Astrocyte (in vitro differentiated cells and primary cell): ENCODE measurements around the gene PSG11. TPM values are rescaled to one million over a fixed set of nuclear protein-coding genes. Genes with fewer than 3 reads are reported as not detected.
A peak's percentile ranks its signal among the peaks of the same experiment; 100 is the strongest.
"Not testable (repeated sequence)": the region's sequence is repeated elsewhere in the genome, so short reads cannot be mapped to it uniquely, and the experiment has no call there.

Experiments
- DNase-seq: peaks from one replicate; pipeline ENCODE4 v3.0.0-alpha.2; 2010; ENCODE audit warnings: low read depth
- FAIRE-seq: peaks from 2 replicates; lab custom pipeline; 2011; peaks lifted over from hg19 to GRCh38; lab: Jason Lieb, UNC
- H2AFZ ChIP-seq: 2 replicates; pipeline ENCODE4 v1.6.0; 2012; ENCODE audit warnings: low read depth, low read length, inconsistent platforms
- H3K27ac ChIP-seq: 2 replicates; pipeline ENCODE4 v1.5.1; 2011; ENCODE audit warnings: low read depth, low read length, inconsistent platforms
- H3K27me3 ChIP-seq: 2 replicates; pipeline ENCODE4 v1.6.0; 2011; ENCODE audit warnings: low read length, inconsistent platforms; ENCODE audit not compliant: insufficient read depth
- H3K36me3 ChIP-seq: 2 replicates; pipeline ENCODE4 v1.5.1; 2011; ENCODE audit warnings: low read length, inconsistent platforms; ENCODE audit not compliant: insufficient read depth
- H3K4me1 ChIP-seq: 2 replicates; pipeline ENCODE4 v1.5.1; 2011; ENCODE audit warnings: low read length, inconsistent platforms; ENCODE audit not compliant: insufficient read depth
- H3K4me2 ChIP-seq: 2 replicates; pipeline ENCODE4 v1.6.0; 2012; ENCODE audit warnings: low read length, inconsistent platforms
- H3K4me3 ChIP-seq: 2 replicates; pipeline ENCODE4 v1.5.1; 2011; ENCODE audit warnings: low read depth, mild to moderate bottlenecking, low read length, inconsistent platforms; ENCODE audit not compliant: insufficient read depth
- H3K79me2 ChIP-seq: 2 replicates; pipeline ENCODE4 v1.6.0; 2012; ENCODE audit warnings: mild to moderate bottlenecking, low read length, inconsistent platforms; ENCODE audit not compliant: insufficient read depth
- H3K9ac ChIP-seq: 2 replicates; pipeline ENCODE4 v1.6.0; 2012; ENCODE audit warnings: mild to moderate bottlenecking, low read length, inconsistent platforms
- H3K9me3 ChIP-seq: 2 replicates; pipeline ENCODE4 v1.5.1; 2012; ENCODE audit warnings: low read depth, mild to moderate bottlenecking, low read length, inconsistent platforms; ENCODE audit not compliant: insufficient read depth
- H4K20me1 ChIP-seq: 2 replicates; pipeline ENCODE4 v1.6.0; 2012; ENCODE audit warnings: low read length, inconsistent platforms; ENCODE audit not compliant: insufficient read depth
- H3K27ac Mint-ChIP-seq: one replicate; pipeline ENCODE4 v1.8.0; 2021; ENCODE audit warnings: mild to moderate bottlenecking, mixed read lengths; ENCODE audit not compliant: unreplicated experiment
- H3K27me3 Mint-ChIP-seq: one replicate; pipeline ENCODE4 v1.8.0; 2021; ENCODE audit warnings: low read depth, mixed read lengths; ENCODE audit not compliant: unreplicated experiment
- H3K36me3 Mint-ChIP-seq: one replicate; pipeline ENCODE4 v1.8.0; 2021; ENCODE audit warnings: low read depth, mixed read lengths; ENCODE audit not compliant: unreplicated experiment
- H3K4me1 Mint-ChIP-seq: one replicate; pipeline ENCODE4 v1.8.0; 2021; ENCODE audit warnings: low read depth, mixed read lengths; ENCODE audit not compliant: unreplicated experiment
- H3K4me3 Mint-ChIP-seq: one replicate; pipeline ENCODE4 v1.8.0; 2021; ENCODE audit warnings: mild to moderate bottlenecking, moderate library complexity, mixed read lengths; ENCODE audit not compliant: unreplicated experiment
- H3K9me3 Mint-ChIP-seq: one replicate; pipeline ENCODE4 v1.8.0; 2021; ENCODE audit warnings: mild to moderate bottlenecking, mixed read lengths; ENCODE audit not compliant: unreplicated experiment
- EZH2 ChIP-seq: IDR thresholded peaks from 2 replicates; pipeline ENCODE4 v1.6.1; 2012; ENCODE audit warnings: mild to moderate bottlenecking, low read length, inconsistent platforms; ENCODE audit not compliant: insufficient read depth
- total RNA-seq: library from RNA; stranded (reverse); gene quantifications from 2 replicates; pipeline ENCODE4 v1.2.1, GENCODE V29; 2021
- TF ChIP-seq, protein P1 (sequence below): IDR thresholded peaks from 2 replicates; pipeline ENCODE4 v1.5.1; 2011; ENCODE audit warnings: low read depth, mild to moderate bottlenecking, inconsistent platforms, low read length, moderate library complexity; ENCODE audit not compliant: insufficient read depth

The PSG11 gene
- total RNA-seq, 1 donor from 2014 or later: 0.43 TPM

DNA sequence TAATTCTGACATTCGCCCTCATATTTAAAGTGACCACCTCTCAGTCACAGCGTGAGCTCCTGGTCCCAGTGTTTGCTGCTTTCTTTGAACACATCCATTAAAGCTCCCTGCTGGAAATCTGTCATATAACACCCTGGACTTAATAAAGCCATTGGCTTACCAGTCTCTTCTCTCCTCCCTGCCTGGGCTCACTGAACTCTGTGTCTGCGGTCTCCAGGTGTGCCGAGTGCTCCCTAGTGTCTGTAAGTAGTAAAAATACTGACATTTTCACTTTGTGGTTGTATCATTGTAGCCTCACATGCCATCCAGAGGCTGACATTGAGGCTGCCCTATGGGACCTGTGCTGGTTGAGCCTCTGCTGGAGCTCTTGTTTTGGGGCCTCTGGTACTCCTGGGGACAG lies 2.6 kb upstream of the PSG11 start:
- no peaks in the 10 kb centered on the region for H4K20me1 ChIP-seq
- H3K9me3 ChIP-seq: no peaks in the 10 kb centered on the region
- H3K9ac ChIP-seq: no peak overlapping the region
- Mint-ChIP-seq H3K27ac (no peak overlapping the region), H3K27me3 (no peaks in the 10 kb centered on the region), H3K36me3 (no peaks in the 10 kb centered on the region), H3K4me1 (no peaks in the 10 kb centered on the region), H3K9me3 (peaks cover 26% of the 10 kb centered on the region), H3K4me3 (no peak overlapping the region)
- no peak overlapping the region for H3K27ac ChIP-seq
- no peaks in the 10 kb centered on the region for H3K79me2 ChIP-seq
- H2AFZ ChIP-seq: no peak overlapping the region
- H3K27me3 ChIP-seq: no peaks in the 10 kb centered on the region
- no peak overlapping the region for H3K4me2 ChIP-seq
- FAIRE-seq: no peak
- no peak for TF ChIP-seq EZH2
- TF ChIP-seq, protein P1, sequence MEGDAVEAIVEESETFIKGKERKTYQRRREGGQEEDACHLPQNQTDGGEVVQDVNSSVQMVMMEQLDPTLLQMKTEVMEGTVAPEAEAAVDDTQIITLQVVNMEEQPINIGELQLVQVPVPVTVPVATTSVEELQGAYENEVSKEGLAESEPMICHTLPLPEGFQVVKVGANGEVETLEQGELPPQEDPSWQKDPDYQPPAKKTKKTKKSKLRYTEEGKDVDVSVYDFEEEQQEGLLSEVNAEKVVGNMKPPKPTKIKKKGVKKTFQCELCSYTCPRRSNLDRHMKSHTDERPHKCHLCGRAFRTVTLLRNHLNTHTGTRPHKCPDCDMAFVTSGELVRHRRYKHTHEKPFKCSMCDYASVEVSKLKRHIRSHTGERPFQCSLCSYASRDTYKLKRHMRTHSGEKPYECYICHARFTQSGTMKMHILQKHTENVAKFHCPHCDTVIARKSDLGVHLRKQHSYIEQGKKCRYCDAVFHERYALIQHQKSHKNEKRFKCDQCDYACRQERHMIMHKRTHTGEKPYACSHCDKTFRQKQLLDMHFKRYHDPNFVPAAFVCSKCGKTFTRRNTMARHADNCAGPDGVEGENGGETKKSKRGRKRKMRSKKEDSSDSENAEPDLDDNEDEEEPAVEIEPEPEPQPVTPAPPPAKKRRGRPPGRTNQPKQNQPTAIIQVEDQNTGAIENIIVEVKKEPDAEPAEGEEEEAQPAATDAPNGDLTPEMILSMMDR: no peak
- no peaks in the 10 kb centered on the region for H3K4me1 ChIP-seq
- H3K36me3 ChIP-seq: no peaks in the 10 kb centered on the region
- no peak for DNase-seq
- H3K4me3 ChIP-seq: no peak overlapping the region

DNA sequence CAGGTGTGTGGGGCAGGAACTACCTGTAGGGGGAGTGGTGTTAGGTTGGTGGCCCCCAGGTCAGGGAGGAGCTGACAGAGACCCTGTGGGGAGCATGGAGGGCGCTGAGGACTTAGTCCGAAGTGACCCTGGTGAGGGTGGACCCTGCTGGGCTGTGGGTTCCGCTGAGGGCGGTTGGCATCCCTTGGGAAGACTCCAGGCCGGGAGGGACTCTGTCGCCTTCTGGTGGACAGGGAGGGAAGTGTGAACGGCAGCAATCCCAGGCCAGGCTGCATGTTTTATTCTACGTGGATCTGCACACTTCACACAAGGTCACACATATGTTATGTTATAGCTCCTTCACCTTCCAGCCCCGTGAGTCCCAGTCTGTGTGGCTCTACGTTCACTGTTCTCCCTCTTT lies 1.7 kb upstream of the PSG11 start:
- not testable (repeated sequence) for H3K9me3 ChIP-seq, H3K4me2 ChIP-seq, FAIRE-seq, H3K36me3 Mint-ChIP-seq, H3K9ac ChIP-seq, H2AFZ ChIP-seq, H3K27me3 Mint-ChIP-seq, H3K79me2 ChIP-seq, H3K4me3 ChIP-seq, H3K27ac Mint-ChIP-seq, DNase-seq, H3K27me3 ChIP-seq, H3K27ac ChIP-seq, H3K4me1 Mint-ChIP-seq, H3K4me1 ChIP-seq, H3K4me3 Mint-ChIP-seq, H4K20me1 ChIP-seq, H3K36me3 ChIP-seq
- H3K9me3 Mint-ChIP-seq: peaks cover 32% of the 10 kb centered on the region

DNA sequence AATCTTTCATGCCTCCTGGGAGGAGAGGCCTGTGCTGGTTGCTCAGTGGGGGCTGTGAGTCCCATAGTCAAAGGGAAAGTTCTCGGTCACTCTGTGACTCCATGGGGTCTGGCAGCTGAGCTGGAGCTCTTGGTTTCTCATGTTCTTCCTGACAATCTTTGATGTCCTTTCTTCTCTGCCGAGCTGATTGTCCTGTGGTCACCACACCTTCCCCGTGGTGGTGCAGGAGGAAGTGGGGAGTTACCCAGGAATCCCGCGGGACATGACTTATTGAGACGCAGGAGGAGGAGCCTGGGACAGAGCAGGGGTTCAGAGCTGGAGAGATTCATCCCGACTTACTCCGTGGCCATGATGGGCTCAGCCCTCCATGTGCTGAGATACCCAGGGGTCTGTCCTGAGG lies 792 bp upstream of the PSG11 start:
- not testable (repeated sequence) for H3K4me3 ChIP-seq, H3K27me3 Mint-ChIP-seq, DNase-seq, H3K9ac ChIP-seq, H3K4me1 Mint-ChIP-seq, H4K20me1 ChIP-seq, H3K27ac Mint-ChIP-seq, H2AFZ ChIP-seq, H3K27me3 ChIP-seq, FAIRE-seq, H3K4me3 Mint-ChIP-seq, H3K4me1 ChIP-seq, H3K4me2 ChIP-seq, H3K27ac ChIP-seq, H3K79me2 ChIP-seq, H3K9me3 ChIP-seq, H3K36me3 ChIP-seq, H3K36me3 Mint-ChIP-seq
- H3K9me3 Mint-ChIP-seq: peaks cover 32% of the 10 kb centered on the region

DNA sequence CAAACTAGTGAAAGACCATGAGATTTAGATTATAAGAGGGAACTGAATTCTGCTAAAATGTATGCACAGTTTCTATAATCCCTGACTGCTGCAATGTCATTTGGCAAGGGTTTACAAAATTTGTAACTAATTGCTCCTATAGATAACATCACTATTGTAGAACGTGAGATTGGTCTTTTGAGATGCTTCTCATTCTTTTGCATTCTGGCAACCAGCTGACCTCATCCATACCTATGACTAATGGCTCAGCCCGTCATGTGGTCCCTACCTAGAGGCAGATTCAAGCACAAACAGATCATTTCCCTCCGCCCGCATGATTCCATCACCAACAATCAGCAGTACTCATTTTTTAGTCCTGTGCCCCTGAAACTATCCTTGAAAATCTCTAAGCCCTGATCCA lies 4.2 kb downstream of the PSG11 start:
- H3K4me3 Mint-ChIP-seq, H3K9me3 ChIP-seq, H3K4me1 Mint-ChIP-seq, H3K36me3 Mint-ChIP-seq, H4K20me1 ChIP-seq, FAIRE-seq, H3K4me3 ChIP-seq, H3K4me1 ChIP-seq, H3K36me3 ChIP-seq, H3K27me3 ChIP-seq, H3K27me3 Mint-ChIP-seq, H3K79me2 ChIP-seq, H2AFZ ChIP-seq, H3K27ac Mint-ChIP-seq: not testable (repeated sequence)
- H3K9me3 Mint-ChIP-seq: peaks cover 30% of the 10 kb centered on the region
- peak overlapping the region; percentile 89 for H3K27ac ChIP-seq
- H3K4me2 ChIP-seq: peak overlapping the region; percentile 71
- peak; percentile 91 for DNase-seq
- peak overlapping the region; percentile 71 for H3K9ac ChIP-seq

DNA sequence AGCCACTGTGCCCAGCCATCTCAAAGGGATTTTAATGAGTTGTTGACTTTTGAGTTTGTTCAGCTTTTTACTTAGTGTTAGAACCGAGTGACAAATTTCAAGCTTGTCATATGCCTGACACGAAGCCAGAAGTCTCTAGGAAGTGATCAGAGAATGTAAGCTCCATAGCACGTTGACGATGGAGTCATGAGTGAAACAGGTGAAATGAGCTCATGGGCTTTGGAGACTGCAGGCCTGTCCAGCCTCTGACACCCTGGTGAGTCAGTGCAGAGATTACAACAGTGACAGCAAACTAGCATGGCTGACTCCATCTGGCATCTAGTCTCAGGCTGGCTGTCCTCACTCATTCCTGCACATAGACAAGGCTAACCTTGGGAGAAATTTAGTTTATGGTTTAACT lies 4.6 kb downstream of the PSG11 start:
- FAIRE-seq (peak; percentile 29), DNase-seq (peak; percentile 93)
- not testable (repeated sequence) for H3K27ac Mint-ChIP-seq, H3K36me3 ChIP-seq, H4K20me1 ChIP-seq, H3K4me1 ChIP-seq, H3K36me3 Mint-ChIP-seq, H2AFZ ChIP-seq, H3K4me3 ChIP-seq, H3K27me3 Mint-ChIP-seq, H3K79me2 ChIP-seq, H3K27me3 ChIP-seq, H3K4me1 Mint-ChIP-seq, H3K4me3 Mint-ChIP-seq, H3K9me3 ChIP-seq
- peak overlapping the region; percentile 89 for H3K27ac ChIP-seq
- peak overlapping the region; percentile 71 for H3K4me2 ChIP-seq
- peak overlapping the region; percentile 71 for H3K9ac ChIP-seq
- peaks cover 26% of the 10 kb centered on the region for H3K9me3 Mint-ChIP-seq
